Neural cell (in vitro differentiated cells): ENCODE data around the gene UBE4B. TPM values are rescaled to one million over a fixed set of nuclear protein-coding genes. Genes with fewer than 3 reads are reported as not detected.

ENCODE experiments used
- H2AFZ ChIP-seq: fragments of 200-600, 300-800 bp; sonication (generic), shearing (Covaris generic); 2 replicates; pipeline ENCODE4 v1.6.0; 2014; ENCODE audit warnings: low read depth, mild to moderate bottlenecking, antibody characterized with exemption, low read length, moderate library complexity
- H3F3A ChIP-seq: fragments of 200-600 bp; shearing (Covaris generic); 2 replicates; pipeline ENCODE4 v1.6.1; 2016; ENCODE audit warnings: mild to moderate bottlenecking, moderate library complexity, mixed read lengths, antibody characterized with exemption, low read length; ENCODE audit not compliant: insufficient read depth, poor library complexity, severe bottlenecking
- H3K27ac ChIP-seq: fragments of 200-600, 300-800 bp; sonication (generic), shearing (Covaris generic); 2 replicates; pipeline ENCODE4 v1.5.1; 2014; ENCODE audit warnings: mild to moderate bottlenecking, low read length, moderate library complexity
- H3K27me3 ChIP-seq: fragments of 300-800, 200-600 bp; sonication (generic), shearing (Covaris generic); 2 replicates; pipeline ENCODE4 v1.6.0; 2014; ENCODE audit warnings: mild to moderate bottlenecking, low read depth, low read length, moderate library complexity; ENCODE audit not compliant: insufficient read depth
- H3K36me3 ChIP-seq: fragments of 300-800, 200-600 bp; sonication (generic), shearing (Covaris generic); 2 replicates; pipeline ENCODE4 v1.5.1; 2014; ENCODE audit warnings: mild to moderate bottlenecking, antibody characterized with exemption, low read length, moderate library complexity; ENCODE audit not compliant: insufficient read depth
- H3K4me2 ChIP-seq: fragments of 300-800, 200-600 bp; sonication (generic), shearing (Covaris generic); 2 replicates; pipeline ENCODE4 v1.6.0; 2014; ENCODE audit warnings: mild to moderate bottlenecking, low read length
- H3K4me3 ChIP-seq: fragments of 300-800, 200-600 bp; sonication (generic), shearing (Covaris generic); 2 replicates; pipeline ENCODE4 v1.5.1; 2014; ENCODE audit warnings: mild to moderate bottlenecking, low read length, moderate library complexity
- H3K79me2 ChIP-seq: fragments of 200-600 bp; shearing (Covaris generic); replicated peaks from 2 replicates; pipeline ENCODE4 v1.6.0; 2014; ENCODE audit warnings: mild to moderate bottlenecking, low read length, moderate library complexity; ENCODE audit not compliant: insufficient read depth
- H3K9ac ChIP-seq: fragments of 300-800, 200-600 bp; sonication (generic), shearing (Covaris generic); 2 replicates; pipeline ENCODE4 v1.6.1; 2016; ENCODE audit warnings: mild to moderate bottlenecking, low read length, mixed read lengths
- H3K9me2 ChIP-seq: fragments of 200-600 bp; shearing (Covaris generic); 2 replicates; pipeline ENCODE4 v1.6.1; 2016; ENCODE audit warnings: mild to moderate bottlenecking, low read length, mixed read lengths; ENCODE audit not compliant: insufficient read depth
- H3K9me3 ChIP-seq: fragments of 200-600, 300-800 bp; sonication (generic), shearing (Covaris generic); 2 replicates; pipeline ENCODE4 v1.6.1; 2016; ENCODE audit warnings: mild to moderate bottlenecking, mixed run types, low read length, moderate library complexity, mixed read lengths
- H4K20me1 ChIP-seq: fragments of 200-600 bp; shearing (Covaris generic); 2 replicates; pipeline ENCODE4 v1.6.1; 2016; ENCODE audit warnings: mild to moderate bottlenecking, mixed run types; ENCODE audit not compliant: insufficient read depth
- EP300 ChIP-seq: fragments of 450-650 bp; conservative IDR thresholded peaks from 2 replicates; pipeline ENCODE4 v1.6.1; 2014; ENCODE audit warnings: antibody characterized with exemption, mild to moderate bottlenecking, moderate library complexity; ENCODE audit not compliant: poor library complexity, severe bottlenecking
- EZH2 ChIP-seq: fragments of 200-600, 300-800 bp; shearing (Covaris generic), sonication (generic); IDR thresholded peaks from 2 replicates; pipeline ENCODE4 v1.6.1; 2014; ENCODE audit warnings: antibody characterized with exemption, low read length, borderline replicate concordance, mild to moderate bottlenecking; ENCODE audit not compliant: insufficient read depth, poor library complexity, severe bottlenecking
- MXI1 ChIP-seq: fragments of 450-650 bp; conservative IDR thresholded peaks from 2 replicates; pipeline ENCODE4 v1.6.1; 2014; ENCODE audit warnings: antibody characterized with exemption, mild to moderate bottlenecking; ENCODE audit not compliant: poor library complexity, severe bottlenecking
- POLR2AphosphoS5 ChIP-seq: IDR thresholded peaks from 2 replicates; pipeline ENCODE4 v1.6.1; 2012
- RAD21 ChIP-seq: fragments of 450-650 bp; conservative IDR thresholded peaks from 2 replicates; pipeline ENCODE4 v1.6.1; 2014; ENCODE audit warnings: antibody characterized with exemption, mild to moderate bottlenecking, moderate library complexity
- SMC3 ChIP-seq: fragments of 450-650 bp; conservative IDR thresholded peaks from 2 replicates; pipeline ENCODE4 v1.6.1; 2014; ENCODE audit warnings: antibody characterized with exemption, mild to moderate bottlenecking, moderate library complexity; ENCODE audit not compliant: poor library complexity
- TAF1 ChIP-seq: IDR thresholded peaks from 2 replicates; pipeline ENCODE4 v1.6.1; 2012; ENCODE audit warnings: low read depth
- polyA plus RNA-seq: library from polyadenylated mRNA; depleted of rRNA; stranded (reverse); fragments of >200 nt; gene quantifications from 2 replicates; pipeline ENCODE4 v1.2.3, GENCODE V29; 2014
- TF ChIP-seq, protein P1 (sequence below): IDR thresholded peaks from 2 replicates; pipeline ENCODE4 v1.6.1; 2012; ENCODE audit warnings: borderline replicate concordance
- TF ChIP-seq, protein P2 (sequence below): fragments of 450-650 bp; IDR thresholded peaks from 2 replicates; pipeline ENCODE4 v1.5.1; 2014; ENCODE audit warnings: antibody characterized with exemption, mild to moderate bottlenecking, moderate library complexity; ENCODE audit not compliant: poor library complexity, severe bottlenecking

The UBE4B gene
- polyA plus RNA-seq, 1 donor from 2014 or later, result 28.9 TPM

DNA sequence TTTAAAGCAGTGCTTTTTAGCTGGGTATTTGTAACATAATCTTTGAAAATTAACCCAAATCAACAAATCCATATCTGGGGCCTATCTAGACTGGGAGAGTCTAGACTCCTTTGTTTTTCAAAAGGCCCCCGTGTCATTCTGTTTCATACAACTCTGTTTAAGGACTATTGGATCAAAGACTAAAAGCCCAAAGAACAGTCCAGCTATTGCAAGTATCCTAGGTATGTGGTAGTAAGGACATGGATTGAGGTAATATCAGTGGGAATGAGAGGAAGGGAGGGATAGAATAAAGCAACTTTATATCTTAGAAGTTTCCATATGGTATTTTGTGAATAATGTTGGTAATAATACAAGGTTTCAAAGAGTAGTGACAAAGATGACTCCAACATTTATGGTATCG, 195.8 kb downstream of the UBE4B start:
- Histone ChIP-seq H3K4me2 (no peak overlapping the region), H3K27ac (no peak overlapping the region), H2AFZ (no peak overlapping the region), H3F3A (peaks cover 3% of the 10 kb centered on the region), H3K9me2 (no peaks in the 10 kb centered on the region), H4K20me1 (peaks cover 52% of the 10 kb centered on the region), H3K27me3 (no peaks in the 10 kb centered on the region), H3K9ac (no peak overlapping the region), H3K79me2 (peaks cover 93% of the 10 kb centered on the region), H3K36me3 (no peaks in the 10 kb centered on the region), H3K9me3 (no peaks in the 10 kb centered on the region), H3K4me3 (no peak overlapping the region)
- TF ChIP-seq, protein P1, sequence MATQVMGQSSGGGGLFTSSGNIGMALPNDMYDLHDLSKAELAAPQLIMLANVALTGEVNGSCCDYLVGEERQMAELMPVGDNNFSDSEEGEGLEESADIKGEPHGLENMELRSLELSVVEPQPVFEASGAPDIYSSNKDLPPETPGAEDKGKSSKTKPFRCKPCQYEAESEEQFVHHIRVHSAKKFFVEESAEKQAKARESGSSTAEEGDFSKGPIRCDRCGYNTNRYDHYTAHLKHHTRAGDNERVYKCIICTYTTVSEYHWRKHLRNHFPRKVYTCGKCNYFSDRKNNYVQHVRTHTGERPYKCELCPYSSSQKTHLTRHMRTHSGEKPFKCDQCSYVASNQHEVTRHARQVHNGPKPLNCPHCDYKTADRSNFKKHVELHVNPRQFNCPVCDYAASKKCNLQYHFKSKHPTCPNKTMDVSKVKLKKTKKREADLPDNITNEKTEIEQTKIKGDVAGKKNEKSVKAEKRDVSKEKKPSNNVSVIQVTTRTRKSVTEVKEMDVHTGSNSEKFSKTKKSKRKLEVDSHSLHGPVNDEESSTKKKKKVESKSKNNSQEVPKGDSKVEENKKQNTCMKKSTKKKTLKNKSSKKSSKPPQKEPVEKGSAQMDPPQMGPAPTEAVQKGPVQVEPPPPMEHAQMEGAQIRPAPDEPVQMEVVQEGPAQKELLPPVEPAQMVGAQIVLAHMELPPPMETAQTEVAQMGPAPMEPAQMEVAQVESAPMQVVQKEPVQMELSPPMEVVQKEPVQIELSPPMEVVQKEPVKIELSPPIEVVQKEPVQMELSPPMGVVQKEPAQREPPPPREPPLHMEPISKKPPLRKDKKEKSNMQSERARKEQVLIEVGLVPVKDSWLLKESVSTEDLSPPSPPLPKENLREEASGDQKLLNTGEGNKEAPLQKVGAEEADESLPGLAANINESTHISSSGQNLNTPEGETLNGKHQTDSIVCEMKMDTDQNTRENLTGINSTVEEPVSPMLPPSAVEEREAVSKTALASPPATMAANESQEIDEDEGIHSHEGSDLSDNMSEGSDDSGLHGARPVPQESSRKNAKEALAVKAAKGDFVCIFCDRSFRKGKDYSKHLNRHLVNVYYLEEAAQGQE, result no peak
- TF ChIP-seq POLR2AphosphoS5, result no peak
- no peak for TF ChIP-seq TAF1
- TF ChIP-seq RAD21, result no peak
- TF ChIP-seq MXI1, result no peak
- TF ChIP-seq SMC3, result no peak
- no peak for TF ChIP-seq EP300
- no peak for TF ChIP-seq EZH2
- TF ChIP-seq, protein P2, sequence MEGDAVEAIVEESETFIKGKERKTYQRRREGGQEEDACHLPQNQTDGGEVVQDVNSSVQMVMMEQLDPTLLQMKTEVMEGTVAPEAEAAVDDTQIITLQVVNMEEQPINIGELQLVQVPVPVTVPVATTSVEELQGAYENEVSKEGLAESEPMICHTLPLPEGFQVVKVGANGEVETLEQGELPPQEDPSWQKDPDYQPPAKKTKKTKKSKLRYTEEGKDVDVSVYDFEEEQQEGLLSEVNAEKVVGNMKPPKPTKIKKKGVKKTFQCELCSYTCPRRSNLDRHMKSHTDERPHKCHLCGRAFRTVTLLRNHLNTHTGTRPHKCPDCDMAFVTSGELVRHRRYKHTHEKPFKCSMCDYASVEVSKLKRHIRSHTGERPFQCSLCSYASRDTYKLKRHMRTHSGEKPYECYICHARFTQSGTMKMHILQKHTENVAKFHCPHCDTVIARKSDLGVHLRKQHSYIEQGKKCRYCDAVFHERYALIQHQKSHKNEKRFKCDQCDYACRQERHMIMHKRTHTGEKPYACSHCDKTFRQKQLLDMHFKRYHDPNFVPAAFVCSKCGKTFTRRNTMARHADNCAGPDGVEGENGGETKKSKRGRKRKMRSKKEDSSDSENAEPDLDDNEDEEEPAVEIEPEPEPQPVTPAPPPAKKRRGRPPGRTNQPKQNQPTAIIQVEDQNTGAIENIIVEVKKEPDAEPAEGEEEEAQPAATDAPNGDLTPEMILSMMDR, result no peak

DNA sequence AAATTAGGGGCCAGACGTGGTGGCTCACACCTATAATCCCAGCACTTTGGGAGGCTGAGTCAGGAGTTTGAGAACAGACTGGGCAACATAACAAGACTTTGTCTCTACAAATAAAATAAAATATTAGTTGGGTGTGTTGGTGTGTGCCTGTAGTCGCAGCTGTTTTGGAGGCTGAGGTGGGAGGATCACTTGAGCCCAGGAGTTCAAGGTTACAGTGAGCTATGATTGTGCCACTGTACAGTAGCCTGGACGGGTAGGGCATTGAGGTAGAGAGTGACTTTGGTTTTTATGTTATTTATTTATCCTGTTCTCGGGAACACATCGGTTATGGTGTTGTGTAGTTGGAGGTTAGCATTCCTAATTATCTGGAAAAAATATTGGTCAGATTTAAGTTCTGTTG, 197.1 kb downstream of the UBE4B start:
- no peak overlapping the region for H3K4me3 ChIP-seq
- no peaks in the 10 kb centered on the region for H3K9me2 ChIP-seq
- no peak overlapping the region for H3K27ac ChIP-seq
- no peaks in the 10 kb centered on the region for H3K27me3 ChIP-seq
- no peak for TF ChIP-seq RAD21
- no peak for TF ChIP-seq EP300
- TF ChIP-seq, protein P1, result no peak
- no peak for TF ChIP-seq MXI1
- TF ChIP-seq, protein P2, result no peak
- TF ChIP-seq POLR2AphosphoS5, result no peak
- no peak overlapping the region for H3K4me2 ChIP-seq
- no peaks in the 10 kb centered on the region for H3K9me3 ChIP-seq
- H3K9ac ChIP-seq, result no peak overlapping the region
- peaks cover 3% of the 10 kb centered on the region for H3F3A ChIP-seq
- H3K36me3 ChIP-seq, result no peaks in the 10 kb centered on the region
- H2AFZ ChIP-seq, result no peak overlapping the region
- H3K79me2 ChIP-seq, result peaks cover 80% of the 10 kb centered on the region
- peaks cover 50% of the 10 kb centered on the region for H4K20me1 ChIP-seq
